Smooth muscle cell (in vitro differentiated cells): ENCODE data around the gene CAPN5. TPM values are rescaled to one million over a fixed set of nuclear protein-coding genes. Genes with fewer than 3 reads are reported as not detected.

ENCODE experiments used
- DNase-seq: peaks from one replicate; lab custom pipeline; 2025; ENCODE audit not compliant: unreplicated experiment; lab: John Stamatoyannopoulos, UW
- H2AFZ ChIP-seq: fragments of 200-600 bp; sonication (generic); 2 replicates; pipeline ENCODE4 v1.6.0; 2016; ENCODE audit warnings: antibody characterized with exemption, low read depth, mild to moderate bottlenecking
- H3F3A ChIP-seq: fragments of 200-600 bp; sonication (generic); 2 replicates; pipeline ENCODE4 v1.6.0; 2017; ENCODE audit warnings: antibody characterized with exemption, low read depth
- H3K27ac ChIP-seq: fragments of 200-600 bp; sonication (generic); 2 replicates; pipeline ENCODE4 v1.5.1; 2016; ENCODE audit warnings: low read depth, mild to moderate bottlenecking
- H3K27me3 ChIP-seq: fragments of 200-600 bp; sonication (generic); 2 replicates; pipeline ENCODE4 v1.6.1; 2016; ENCODE audit warnings: low read depth, mild to moderate bottlenecking
- H3K36me3 ChIP-seq: fragments of 200-600 bp; sonication (generic); 2 replicates; pipeline ENCODE4 v1.5.1; 2016; ENCODE audit warnings: low read depth
- H3K4me1 ChIP-seq: fragments of 200-600 bp; sonication (generic); 2 replicates; pipeline ENCODE4 v1.5.1; 2016; ENCODE audit warnings: low read depth
- H3K4me2 ChIP-seq: fragments of 200-600 bp; sonication (generic); 2 replicates; pipeline ENCODE4 v1.6.0; 2016; ENCODE audit warnings: mild to moderate bottlenecking
- H3K4me3 ChIP-seq: fragments of 200-600 bp; sonication (generic); 2 replicates; pipeline ENCODE4 v1.5.1; 2016; ENCODE audit warnings: mild to moderate bottlenecking
- H3K79me2 ChIP-seq: fragments of 200-600 bp; sonication (generic); 2 replicates; pipeline ENCODE4 v1.6.0; 2016; ENCODE audit warnings: low read depth, mild to moderate bottlenecking
- H3K9ac ChIP-seq: fragments of 200-600 bp; sonication (generic); 2 replicates; pipeline ENCODE4 v1.6.0; 2016; ENCODE audit warnings: low read depth
- H3K9me3 ChIP-seq: fragments of 200-600 bp; sonication (generic); replicated peaks from 2 replicates; pipeline ENCODE4 v1.5.1; 2016; ENCODE audit warnings: low read depth
- H4K20me1 ChIP-seq: fragments of 200-600 bp; sonication (generic); 2 replicates; pipeline ENCODE4 v1.6.0; 2016; ENCODE audit warnings: low read depth
- CTCF ChIP-seq: fragments of 200-600 bp; sonication (generic); IDR thresholded peaks from 2 replicates; pipeline ENCODE4 v1.5.1; 2017; ENCODE audit warnings: borderline replicate concordance, mild to moderate bottlenecking, antibody characterized with exemption; ENCODE audit not compliant: insufficient read depth, poor library complexity, severe bottlenecking
- WGBS: methylation state at CpG from one replicate; pipeline ENCODE4 v1.1.7; 2016; ENCODE audit warnings: low lambda C conversion rate; 5-methylcytosine and 5-hydroxymethylcytosine counted together
- polyA plus RNA-seq: library from polyadenylated mRNA; unstranded; fragments of >200 nt; fragmentation: Nextera tagmentation; extraction: Ambion mirVana; gene quantifications from 2 replicates; pipeline ENCODE4 v1.2.1, GENCODE V29; 2016
- total RNA-seq: library from RNA; depleted of rRNA; stranded (reverse); fragments of >200 nt; gene quantifications from 2 replicates; pipeline ENCODE4 v1.2.3, GENCODE V29; 2014

CAPN5 gene
- total and polyA plus RNA-seq, 2 experiments from 2014 or later: 15.5 to 23.1 TPM

DNA sequence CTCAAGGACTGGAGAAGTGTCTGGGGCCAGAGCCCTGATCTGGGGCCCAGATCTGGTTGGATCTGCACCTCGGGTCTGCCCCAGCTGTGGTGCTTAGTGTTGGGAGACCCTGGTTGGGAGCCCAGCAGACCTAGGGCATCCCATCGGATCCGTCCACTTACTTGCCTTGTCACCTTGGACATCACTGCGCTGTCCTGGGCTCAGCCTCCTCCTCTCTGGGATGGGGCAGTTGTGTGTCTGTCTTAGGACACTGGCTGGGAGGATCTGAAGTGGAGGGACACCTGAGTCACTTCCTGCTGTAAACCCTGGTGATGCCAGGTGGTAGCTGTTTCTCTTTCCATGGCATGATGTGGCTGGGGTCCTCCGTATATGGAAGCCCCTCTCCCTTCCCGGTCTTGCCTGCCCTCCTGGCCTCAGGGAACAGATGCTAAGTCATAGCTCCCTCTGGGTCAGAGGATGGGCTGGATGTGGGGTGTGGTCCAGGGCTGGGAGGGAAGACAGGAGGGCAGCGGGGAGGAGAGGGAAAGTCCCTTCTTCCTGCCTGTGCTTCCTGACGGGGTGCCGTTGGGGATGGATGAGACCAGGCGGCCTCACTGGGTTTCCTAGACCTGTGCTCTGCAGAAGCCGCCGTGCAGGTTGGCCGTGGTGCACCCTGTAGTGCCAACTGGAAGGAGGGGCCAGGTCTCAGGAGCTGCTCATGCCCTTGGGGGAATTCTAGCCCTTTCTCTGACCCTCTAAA is 23.8 kb downstream of the CAPN5 start:
- no peak overlapping the region for H3K9ac ChIP-seq
- DNase-seq: no peak
- WGBS: 79% methylated on average over 13 of the region's 13 CpGs
- no peaks in the 10 kb centered on the region for H3F3A ChIP-seq
- no peaks in the 10 kb centered on the region for H3K36me3 ChIP-seq
- H3K4me1 ChIP-seq: no peaks in the 10 kb centered on the region
- H2AFZ ChIP-seq: no peak overlapping the region
- H3K27ac ChIP-seq: no peak overlapping the region
- H3K9me3 ChIP-seq: no peaks in the 10 kb centered on the region
- peaks cover 21% of the 10 kb centered on the region for H4K20me1 ChIP-seq
- no peak for TF ChIP-seq CTCF
- no peaks in the 10 kb centered on the region for H3K27me3 ChIP-seq
- H3K4me2 ChIP-seq: no peak overlapping the region
- no peaks in the 10 kb centered on the region for H3K79me2 ChIP-seq
- no peak overlapping the region for H3K4me3 ChIP-seq

DNA sequence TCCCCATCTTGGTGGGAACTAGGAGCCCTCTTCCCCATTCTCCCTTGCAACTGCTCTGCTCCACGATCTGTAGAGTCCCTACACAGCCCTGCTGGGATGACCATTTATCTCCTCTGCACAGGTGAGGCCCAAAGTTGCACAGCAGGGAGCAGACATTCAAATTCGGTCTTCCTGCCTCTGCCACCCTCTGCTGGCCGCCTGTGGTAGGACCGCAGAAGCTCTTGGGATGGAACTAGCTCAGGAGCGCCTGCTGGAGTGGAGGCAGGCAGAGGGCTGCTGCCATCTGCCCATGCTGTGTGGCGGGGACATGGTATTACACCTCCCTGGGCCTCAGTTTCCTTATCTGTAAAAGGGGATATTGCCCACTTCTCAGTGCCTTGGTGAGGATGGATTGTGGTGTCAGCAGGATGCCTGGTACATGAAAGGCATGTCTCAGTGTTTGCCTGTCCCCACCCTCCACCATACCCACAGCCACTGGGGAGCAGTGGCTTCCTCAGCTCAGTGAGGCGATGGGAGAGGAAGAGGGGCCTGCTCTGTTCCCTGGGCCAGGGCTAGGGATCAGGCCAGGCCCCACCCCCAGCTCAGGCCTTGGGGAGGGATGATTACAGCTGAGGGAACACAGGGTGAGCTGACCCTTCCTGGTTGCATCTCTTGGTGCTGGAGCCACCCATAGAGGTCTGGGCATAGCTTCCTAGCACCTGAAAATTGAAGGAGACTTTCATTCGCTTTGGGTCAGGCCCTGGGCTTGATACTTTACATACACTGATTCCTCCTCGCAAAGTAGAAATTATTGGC is 24.6 kb downstream of the CAPN5 start:
- Histone ChIP-seq H3K4me2 (no peak overlapping the region), H3K79me2 (no peaks in the 10 kb centered on the region), H3K4me1 (no peaks in the 10 kb centered on the region), H3K9me3 (no peaks in the 10 kb centered on the region), H3K4me3 (no peak overlapping the region), H4K20me1 (peaks cover 21% of the 10 kb centered on the region), H3K27me3 (no peaks in the 10 kb centered on the region), H3F3A (no peaks in the 10 kb centered on the region), H3K9ac (no peak overlapping the region), H3K36me3 (no peaks in the 10 kb centered on the region), H3K27ac (no peak overlapping the region), H2AFZ (no peak overlapping the region)
- 49% methylated on average over 9 of the region's 9 CpGs for WGBS
- TF ChIP-seq CTCF: peak; percentile 81
- peak; percentile 18 for DNase-seq

DNA sequence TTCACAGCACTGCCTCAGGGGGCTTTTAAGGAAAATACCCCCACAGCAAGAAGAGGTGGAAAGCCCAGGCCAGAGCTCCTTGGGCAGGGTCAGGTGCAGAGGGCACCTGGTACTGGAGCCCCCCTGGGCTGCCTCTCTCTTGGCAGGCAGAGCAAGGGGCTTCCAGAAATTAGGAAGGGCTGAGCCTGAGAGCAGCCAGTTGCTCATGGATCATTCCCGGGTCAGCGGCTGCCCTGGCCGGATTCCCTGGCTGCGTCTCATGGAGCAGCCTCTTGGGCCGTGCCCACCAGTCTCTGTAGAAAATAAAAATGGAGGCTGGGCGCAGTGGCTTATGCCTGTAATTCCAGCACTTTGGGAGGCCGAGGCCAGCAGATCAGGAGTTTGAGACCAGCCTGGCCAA is 25.6 kb downstream of the CAPN5 start:
- H3K4me1 ChIP-seq: no peaks in the 10 kb centered on the region
- no peaks in the 10 kb centered on the region for H3K27me3 ChIP-seq
- no peak for DNase-seq
- H2AFZ ChIP-seq: no peak overlapping the region
- peaks cover 21% of the 10 kb centered on the region for H4K20me1 ChIP-seq
- H3K27ac ChIP-seq: no peak overlapping the region
- no peaks in the 10 kb centered on the region for H3F3A ChIP-seq
- no peak for TF ChIP-seq CTCF
- WGBS: 89% methylated on average over 7 of the region's 7 CpGs
- H3K4me2 ChIP-seq: no peak overlapping the region
- no peaks in the 10 kb centered on the region for H3K9me3 ChIP-seq
- H3K36me3 ChIP-seq: no peaks in the 10 kb centered on the region
- no peaks in the 10 kb centered on the region for H3K79me2 ChIP-seq
- H3K9ac ChIP-seq: no peak overlapping the region
- H3K4me3 ChIP-seq: no peak overlapping the region
